ENCODE measurements around the gene ALDH3B2. TPM values are rescaled to one million over a fixed set of nuclear protein-coding genes. Genes with fewer than 3 reads are reported as not detected.

The ALDH3B2 gene
- total RNA-seq, 1 experiment from 2014 or later: not detected

DNA sequence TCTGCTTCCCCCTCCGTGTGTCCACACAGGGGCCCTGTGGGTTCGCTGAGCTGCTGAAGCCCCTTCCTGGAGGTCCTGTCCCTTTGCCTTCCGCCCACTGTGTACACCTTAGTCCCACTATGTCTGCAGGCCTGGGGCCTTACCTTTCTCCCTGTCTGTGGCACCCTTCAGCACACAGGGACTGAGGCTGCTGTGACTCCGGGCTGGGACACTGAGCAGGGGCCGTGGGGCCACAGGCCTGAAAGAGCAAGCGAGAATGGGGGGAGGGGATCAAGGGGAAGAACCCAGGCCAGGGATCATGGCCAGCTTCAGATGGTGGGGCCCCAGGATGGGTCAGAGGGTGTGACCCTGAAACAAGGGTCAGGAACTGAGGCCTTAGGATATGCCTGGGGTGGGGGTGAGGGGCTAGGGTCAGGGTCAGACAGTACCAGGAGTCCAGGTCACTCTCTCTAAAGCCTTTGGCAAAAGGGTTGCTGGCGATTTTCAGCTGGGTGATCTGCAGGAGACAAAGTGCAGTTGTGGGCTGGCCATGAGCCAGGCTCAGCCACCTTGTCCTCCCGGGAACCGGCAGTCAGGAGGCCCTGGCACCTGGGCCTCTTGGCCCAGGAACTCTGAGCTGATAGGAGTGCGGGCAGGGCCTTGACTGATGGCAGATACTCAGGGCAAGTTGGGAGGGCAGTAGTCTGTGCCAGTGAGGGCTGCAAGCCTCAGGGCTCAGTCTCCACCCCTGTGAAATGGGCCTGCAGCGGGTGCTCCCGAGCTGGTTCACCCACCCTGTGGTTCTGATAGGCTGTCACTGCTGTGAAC lies 42.0 kb downstream of the ALDH3B2 start:
- Histone ChIP-seq H3K27ac (ENCODE audit: low read depth, low read length) (no peak overlapping the region), H3K9ac (ENCODE audit: low read length) (no peak overlapping the region), H3K9me2 (ENCODE audit: insufficient read depth) (no peaks in the 10 kb centered on the region), H3K36me3 (ENCODE audit: control insufficient read depth in 1 of 2, insufficient read depth in 2 of 2, low read length in 2 of 2) (no peaks in the 10 kb centered on the region), H3K4me3 (replicated peaks in 1 of 2; ENCODE audit: low read depth in 1 of 2, low read length in 2 of 2) (no peak overlapping the region), H3K27me3 (ENCODE audit: insufficient read depth, low read length) (no peaks in the 10 kb centered on the region), H3K4me1 (ENCODE audit: control insufficient read depth in 1 of 2, insufficient read depth in 2 of 2, low read length in 2 of 2) (peaks cover 5 to 25% of the 10 kb centered on the region in 2 experiments; a peak in 3 of 4 replicates), H4K20me1 (ENCODE audit: insufficient read depth) (no peaks in the 10 kb centered on the region), H2AFZ (ENCODE audit: low read depth, low read length, poor library complexity, severe bottlenecking) (no peak overlapping the region), H3K79me2 (ENCODE audit: insufficient read depth, low read length) (no peaks in the 10 kb centered on the region), H3K4me2 (ENCODE audit: low read length) (no peak overlapping the region), H3K9me3 (ENCODE audit: control insufficient read depth in 1 of 2, insufficient read depth in 1 of 2, low read depth in 1 of 2, low read length in 2 of 2) (no peaks in the 10 kb centered on the region)
- BruUV-seq (replicated peaks): no TSS peak
- ChIA-PET CTCF (interaction anchor here (1.1 kb wide), 1 partner anchor 27 kb away, joined by 3 read pairs; no protein-coding TSS in a partner anchor), POLR2A (no interaction called here), RAD21 (ENCODE audit: low non-redundant PET in 1 of 2, low total read pairs in 2 of 2, uncharacterized antibody in 2 of 2, unreplicated experiment in 2 of 2) (no interaction called here)
- intact Hi-C loops (cut with micrococcal nuclease): loop anchor here (10.0 kb wide), 1 partner anchor 82 kb away; no protein-coding TSS in a partner anchor
- DNase-seq (ENCODE audit: low read depth, low spot score): no peak
- TF ChIP-seq ZNF274 (IDR thresholded peaks at IDR 0.05; ENCODE audit: low read depth, low read length) (no peak), POLR2AphosphoS5 (IDR thresholded peaks at IDR 0.05; ENCODE audit: low read depth, low read length) (no peak), ELF1 (IDR thresholded peaks at IDR 0.05; ENCODE audit: borderline replicate concordance, low read depth) (no peak)
- TF ChIP-seq, protein P1, sequence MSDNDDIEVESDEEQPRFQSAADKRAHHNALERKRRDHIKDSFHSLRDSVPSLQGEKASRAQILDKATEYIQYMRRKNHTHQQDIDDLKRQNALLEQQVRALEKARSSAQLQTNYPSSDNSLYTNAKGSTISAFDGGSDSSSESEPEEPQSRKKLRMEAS (IDR thresholded peaks at IDR 0.05): no peak
- ATAC-seq: no peak

DNA sequence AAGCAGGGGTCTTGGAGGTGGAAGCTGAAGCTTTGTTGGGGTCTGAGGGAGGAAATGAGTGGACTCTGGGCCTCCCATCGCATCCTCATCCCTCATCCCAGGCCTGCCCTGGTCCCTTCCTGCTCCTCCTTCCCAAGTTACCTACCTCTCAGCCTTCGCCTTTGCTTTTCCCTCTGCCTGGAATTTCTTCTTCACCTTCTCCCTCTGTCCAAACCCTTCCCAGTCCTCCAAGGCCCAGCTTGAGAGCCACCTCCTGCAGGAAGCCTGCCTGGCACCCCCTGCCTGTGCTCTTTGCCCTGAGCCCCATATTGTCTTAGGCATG lies 42.6 kb downstream of the ALDH3B2 start:
- Histone ChIP-seq H3K4me3 (replicated peaks in 1 of 2; ENCODE audit: low read depth in 1 of 2, low read length in 2 of 2) (no peak overlapping the region), H3K9ac (ENCODE audit: low read length) (no peak overlapping the region), H3K4me2 (ENCODE audit: low read length) (no peak overlapping the region), H3K36me3 (ENCODE audit: control insufficient read depth in 1 of 2, insufficient read depth in 2 of 2, low read length in 2 of 2) (no peaks in the 10 kb centered on the region), H3K9me2 (ENCODE audit: insufficient read depth) (no peaks in the 10 kb centered on the region), H2AFZ (ENCODE audit: low read depth, low read length, poor library complexity, severe bottlenecking) (no peak overlapping the region), H3K27me3 (ENCODE audit: insufficient read depth, low read length) (no peaks in the 10 kb centered on the region), H3K9me3 (ENCODE audit: control insufficient read depth in 1 of 2, insufficient read depth in 1 of 2, low read depth in 1 of 2, low read length in 2 of 2) (no peaks in the 10 kb centered on the region), H3K27ac (ENCODE audit: low read depth, low read length) (no peak overlapping the region; the same call in 1 of the 2 replicates), H3K4me1 (ENCODE audit: control insufficient read depth in 1 of 2, insufficient read depth in 2 of 2, low read length in 2 of 2) (peaks cover 5 to 25% of the 10 kb centered on the region in 2 experiments; a peak in 3 of 4 replicates), H4K20me1 (ENCODE audit: insufficient read depth) (no peaks in the 10 kb centered on the region), H3K79me2 (ENCODE audit: insufficient read depth, low read length) (no peaks in the 10 kb centered on the region)
- no TSS peak for BruUV-seq (replicated peaks)
- CTCF ChIA-PET: interaction anchor here (1.1 kb wide), 1 partner anchor 28 kb away, joined by 3 read pairs; no protein-coding TSS in a partner anchor
- intact Hi-C loops (cut with micrococcal nuclease): loop anchor here (10.0 kb wide), 1 partner anchor 83 kb away; no protein-coding TSS in a partner anchor
- DNase-seq (ENCODE audit: low read depth, low spot score) (no peak), ATAC-seq (no peak)
- RAD21 ChIA-PET (ENCODE audit: low non-redundant PET in 1 of 2, low total read pairs in 2 of 2, uncharacterized antibody in 2 of 2, unreplicated experiment in 2 of 2): no interaction called here
- POLR2A ChIA-PET: no interaction called here
- TF ChIP-seq EZH2 (IDR thresholded peaks at IDR 0.05) (no peak), CEBPB (IDR thresholded peaks at IDR 0.05; ENCODE audit: low read depth) (no peak), POLR2AphosphoS5 (IDR thresholded peaks at IDR 0.05; ENCODE audit: low read depth, low read length) (no peak), SP1 (IDR thresholded peaks at IDR 0.05; ENCODE audit: low read depth) (no peak), ZFX (IDR thresholded peaks at IDR 0.05) (no peak), RAD21 (IDR thresholded peaks at IDR 0.05; ENCODE audit: low read depth) (no peak), SIN3A (IDR thresholded peaks at IDR 0.05; ENCODE audit: low read depth) (no peak), FOSL1 (IDR thresholded peaks at IDR 0.05; ENCODE audit: low read depth) (no peak), CBX3 (IDR thresholded peaks at IDR 0.05; ENCODE audit: low read depth) (no peak), SRF (IDR thresholded peaks at IDR 0.05; ENCODE audit: low read depth) (no peak)
- TF ChIP-seq, protein P2, sequence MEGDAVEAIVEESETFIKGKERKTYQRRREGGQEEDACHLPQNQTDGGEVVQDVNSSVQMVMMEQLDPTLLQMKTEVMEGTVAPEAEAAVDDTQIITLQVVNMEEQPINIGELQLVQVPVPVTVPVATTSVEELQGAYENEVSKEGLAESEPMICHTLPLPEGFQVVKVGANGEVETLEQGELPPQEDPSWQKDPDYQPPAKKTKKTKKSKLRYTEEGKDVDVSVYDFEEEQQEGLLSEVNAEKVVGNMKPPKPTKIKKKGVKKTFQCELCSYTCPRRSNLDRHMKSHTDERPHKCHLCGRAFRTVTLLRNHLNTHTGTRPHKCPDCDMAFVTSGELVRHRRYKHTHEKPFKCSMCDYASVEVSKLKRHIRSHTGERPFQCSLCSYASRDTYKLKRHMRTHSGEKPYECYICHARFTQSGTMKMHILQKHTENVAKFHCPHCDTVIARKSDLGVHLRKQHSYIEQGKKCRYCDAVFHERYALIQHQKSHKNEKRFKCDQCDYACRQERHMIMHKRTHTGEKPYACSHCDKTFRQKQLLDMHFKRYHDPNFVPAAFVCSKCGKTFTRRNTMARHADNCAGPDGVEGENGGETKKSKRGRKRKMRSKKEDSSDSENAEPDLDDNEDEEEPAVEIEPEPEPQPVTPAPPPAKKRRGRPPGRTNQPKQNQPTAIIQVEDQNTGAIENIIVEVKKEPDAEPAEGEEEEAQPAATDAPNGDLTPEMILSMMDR (IDR thresholded peaks at IDR 0.05 in 2 of 3, conservative IDR thresholded peaks at IDR 0.05 in 1 of 3; ENCODE audit: borderline replicate concordance in 1 of 3, insufficient read depth in 1 of 3, low read depth in 2 of 3, low read length in 2 of 3): no peak
- TF ChIP-seq, protein P1 (IDR thresholded peaks at IDR 0.05): no peak

Data from HCT116 (cell line).